Body of pancreas (tissue), 4 donors: ENCODE data around the gene SRP19.

ENCODE experiments used
- POLR2A ChIP-seq, 3 donors: fragments of 450-650 bp; IDR thresholded peaks; one replicate each; pipeline ENCODE4 v1.6.1; 2016; ENCODE audit warnings: antibody characterized with exemption in 3 of 3, mild to moderate bottlenecking in 2 of 3
- TF ChIP-seq, protein P1 (sequence below), 7 experiments: fragments of 450-650 bp in 4 of 7; fragments of 200-600 bp in 3 of 7; sonication (generic) in 3 of 7; IDR thresholded peaks; one replicate each; pipeline ENCODE4 v1.5.1; 2016 to 2019; ENCODE audit warnings: antibody characterized with exemption in 7 of 7

GRCh38 chr5:112848116-112848811 is 12.8 kb upstream of the SRP19 start:
- TF ChIP-seq, protein P1, sequence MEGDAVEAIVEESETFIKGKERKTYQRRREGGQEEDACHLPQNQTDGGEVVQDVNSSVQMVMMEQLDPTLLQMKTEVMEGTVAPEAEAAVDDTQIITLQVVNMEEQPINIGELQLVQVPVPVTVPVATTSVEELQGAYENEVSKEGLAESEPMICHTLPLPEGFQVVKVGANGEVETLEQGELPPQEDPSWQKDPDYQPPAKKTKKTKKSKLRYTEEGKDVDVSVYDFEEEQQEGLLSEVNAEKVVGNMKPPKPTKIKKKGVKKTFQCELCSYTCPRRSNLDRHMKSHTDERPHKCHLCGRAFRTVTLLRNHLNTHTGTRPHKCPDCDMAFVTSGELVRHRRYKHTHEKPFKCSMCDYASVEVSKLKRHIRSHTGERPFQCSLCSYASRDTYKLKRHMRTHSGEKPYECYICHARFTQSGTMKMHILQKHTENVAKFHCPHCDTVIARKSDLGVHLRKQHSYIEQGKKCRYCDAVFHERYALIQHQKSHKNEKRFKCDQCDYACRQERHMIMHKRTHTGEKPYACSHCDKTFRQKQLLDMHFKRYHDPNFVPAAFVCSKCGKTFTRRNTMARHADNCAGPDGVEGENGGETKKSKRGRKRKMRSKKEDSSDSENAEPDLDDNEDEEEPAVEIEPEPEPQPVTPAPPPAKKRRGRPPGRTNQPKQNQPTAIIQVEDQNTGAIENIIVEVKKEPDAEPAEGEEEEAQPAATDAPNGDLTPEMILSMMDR (IDR thresholded peaks at IDR 0.05): peak; percentile 42 to 80 (median 69)
- TF ChIP-seq POLR2A (IDR thresholded peaks at IDR 0.05): no peak
